HG03442 (cell line): Measurements from ENCODE around the gene RXFP1.

Experiments used
- ATAC-seq: cut with Tn5 transposase; IDR thresholded peaks from one replicate; pipeline ENCODE4 v1.9.1; 2021; ENCODE audit warnings: mild to moderate bottlenecking, moderate library complexity; ENCODE audit not compliant: unreplicated experiment

RXFP1 gene

DNA sequence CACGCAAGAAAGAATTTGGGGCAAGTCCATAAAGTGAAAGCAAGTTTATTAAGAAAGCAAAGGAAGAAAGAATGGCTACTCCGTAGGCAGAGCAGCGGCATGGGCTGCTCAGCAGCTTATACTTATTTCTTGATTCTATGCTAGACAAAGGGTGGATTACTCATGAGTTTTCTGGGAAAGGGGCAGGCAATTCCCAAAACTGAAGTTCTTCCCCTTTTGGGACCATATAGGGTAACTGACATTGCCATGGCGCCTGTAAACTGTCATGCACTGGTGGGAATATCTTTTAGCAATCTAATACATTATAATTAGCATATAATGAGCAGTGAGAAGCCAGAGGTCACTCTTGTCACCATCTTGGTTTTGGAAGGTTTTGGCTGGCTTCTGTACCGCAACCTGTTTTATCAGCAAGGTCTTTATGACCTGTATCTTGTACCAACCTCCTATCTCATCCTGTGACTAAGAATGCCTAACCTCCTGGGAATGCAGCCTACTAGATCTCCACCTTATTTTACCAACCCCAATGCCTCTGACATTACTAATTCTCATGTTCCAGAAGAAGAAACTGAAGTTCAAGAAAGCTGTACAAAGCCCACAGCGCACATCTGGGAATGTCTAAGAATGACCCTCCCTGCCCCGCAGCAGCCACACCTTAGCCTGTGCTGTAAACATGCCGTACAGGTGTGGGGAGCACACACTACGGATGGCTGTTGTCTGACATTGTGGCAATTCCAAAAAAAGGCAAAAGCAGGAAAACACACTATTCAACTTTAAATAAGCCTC lies 18.6 kb downstream of the RXFP1 start:
- no peak for ATAC-seq

DNA sequence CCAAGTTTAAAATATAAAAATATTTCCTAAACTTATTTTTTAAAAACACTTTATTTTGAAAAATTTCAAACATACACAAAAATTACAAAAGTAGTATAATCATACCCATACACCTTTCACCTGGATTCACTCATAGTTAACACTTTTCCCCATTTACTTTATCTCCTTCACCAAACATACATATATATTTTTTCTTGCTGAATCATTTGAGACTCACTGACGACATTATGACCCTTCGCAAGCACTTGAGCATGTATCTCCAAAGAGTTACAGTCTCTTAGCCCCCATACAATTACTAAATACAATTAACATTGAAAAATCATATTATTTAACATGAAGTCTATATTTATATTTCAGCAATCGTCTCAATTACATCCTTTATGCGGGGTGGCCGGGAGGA lies 19.8 kb downstream of the RXFP1 start:
- no peak for ATAC-seq

DNA sequence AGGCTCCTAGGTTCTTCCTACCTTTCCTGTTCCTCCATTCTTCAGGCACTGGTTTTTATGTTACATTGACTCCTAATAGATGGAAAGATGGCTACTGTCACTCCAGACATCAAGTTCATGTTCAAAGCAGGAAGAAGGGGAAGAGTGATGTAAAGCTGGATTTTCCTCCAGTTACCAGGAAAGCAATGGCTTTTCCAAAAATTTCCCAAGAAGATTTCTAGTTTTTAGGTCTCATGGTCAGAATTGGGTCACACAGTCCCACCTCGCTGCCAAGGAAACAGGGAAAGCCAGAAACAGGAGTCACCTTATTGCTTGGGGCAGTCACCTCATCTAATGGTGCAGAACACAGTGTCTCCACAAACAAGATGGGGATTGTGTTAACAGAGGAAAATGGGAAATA lies 21.5 kb downstream of the RXFP1 start:
- ATAC-seq = no peak

DNA sequence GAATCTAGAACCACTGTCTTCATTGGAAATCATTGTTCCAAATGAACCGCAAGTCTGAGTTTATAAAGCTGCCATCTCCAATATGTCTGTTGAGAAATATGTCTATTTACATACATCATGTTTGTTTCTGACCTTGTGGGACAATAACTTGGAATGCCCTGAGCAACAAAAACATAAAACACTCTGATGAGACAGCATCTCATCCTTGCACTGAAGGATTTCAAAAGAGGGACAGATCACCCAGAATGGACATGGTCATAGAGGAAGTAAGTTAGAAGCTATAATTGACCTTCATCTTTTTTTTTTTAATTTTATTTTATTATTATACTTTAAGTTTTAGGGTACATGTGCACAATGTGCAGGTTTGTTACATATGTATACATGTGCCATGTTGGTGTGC lies 22.5 kb downstream of the RXFP1 start:
- ATAC-seq = no peak

DNA sequence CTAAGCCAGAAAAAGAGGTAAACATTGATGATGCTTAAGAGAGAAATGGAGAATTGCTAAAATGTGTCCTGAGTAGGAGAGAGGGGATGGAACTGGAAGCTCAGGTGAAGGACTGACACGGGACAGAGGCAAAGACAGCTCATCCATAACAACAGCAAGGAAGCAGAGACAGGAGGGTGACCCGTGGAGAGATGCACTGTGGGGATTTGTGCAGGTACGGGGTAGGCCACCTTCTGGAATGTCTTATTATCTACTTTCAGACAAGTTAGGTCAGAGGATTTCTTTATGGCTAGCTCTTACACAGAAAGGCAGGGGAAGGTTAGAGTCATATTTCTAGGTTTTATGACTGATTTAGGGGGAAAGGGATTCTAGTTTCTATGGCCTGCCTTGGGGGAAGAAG lies 31.7 kb downstream of the RXFP1 start:
- no peak for ATAC-seq

DNA sequence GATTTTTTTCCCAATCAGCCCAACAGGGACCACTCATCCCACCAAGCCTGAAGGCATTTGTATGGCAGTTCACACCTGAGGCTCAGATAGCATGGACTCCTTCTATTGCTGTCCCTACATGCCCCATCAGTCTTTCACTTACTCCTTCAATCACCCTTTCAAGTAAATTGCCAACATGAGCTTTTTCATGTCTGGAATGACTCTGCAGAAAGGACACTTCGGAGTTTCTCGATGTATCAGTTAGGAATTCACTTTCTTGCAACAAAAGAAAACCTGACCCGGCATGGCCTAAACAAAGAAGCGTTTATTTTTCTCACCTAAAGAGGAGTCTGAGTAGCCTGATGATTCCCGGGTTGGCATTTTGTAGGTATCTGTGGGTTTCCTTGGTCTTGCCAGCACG lies 38.6 kb downstream of the RXFP1 start:
- ATAC-seq = no peak

DNA sequence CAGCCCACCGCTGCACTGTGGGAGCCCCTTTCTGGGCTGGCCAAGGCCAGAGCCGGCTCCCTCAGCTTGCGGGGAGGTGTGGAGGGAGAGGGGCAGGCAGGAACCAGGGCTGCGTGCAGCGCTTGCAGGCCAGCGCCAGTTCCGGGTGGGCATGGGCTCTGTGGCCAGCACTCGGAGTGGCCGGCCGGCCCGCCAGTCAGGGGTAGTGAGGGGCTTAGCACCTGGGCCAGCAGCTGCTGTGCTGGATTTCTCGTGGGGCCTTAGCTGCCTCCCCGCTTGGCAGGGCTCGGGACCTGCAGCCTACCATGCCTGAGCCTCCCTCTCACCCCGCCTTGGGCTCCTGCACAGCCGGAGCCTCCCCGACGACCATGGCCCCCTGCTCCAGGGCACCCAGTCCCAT lies 45.2 kb downstream of the RXFP1 start:
- ATAC-seq = no peak

DNA sequence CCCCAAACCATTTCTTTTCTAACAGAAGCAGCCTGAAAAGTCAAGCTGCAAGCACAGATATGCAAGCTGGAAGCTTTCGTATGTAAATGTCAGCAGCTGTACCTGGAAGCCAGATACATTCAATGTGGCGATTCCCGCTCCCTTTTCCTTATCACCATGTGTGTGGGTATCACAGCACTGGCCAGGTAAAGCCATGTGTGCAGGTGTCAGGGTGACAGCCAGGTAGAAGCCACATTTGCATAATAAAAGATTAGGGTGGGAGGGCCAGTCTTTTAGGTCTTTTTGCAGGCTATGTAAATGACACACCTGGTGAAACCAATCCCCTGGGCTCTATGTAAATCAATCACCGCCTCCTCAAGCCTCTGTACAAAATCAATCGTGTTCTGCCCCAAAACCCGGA lies 50.1 kb downstream of the RXFP1 start:
- ATAC-seq = no peak

DNA sequence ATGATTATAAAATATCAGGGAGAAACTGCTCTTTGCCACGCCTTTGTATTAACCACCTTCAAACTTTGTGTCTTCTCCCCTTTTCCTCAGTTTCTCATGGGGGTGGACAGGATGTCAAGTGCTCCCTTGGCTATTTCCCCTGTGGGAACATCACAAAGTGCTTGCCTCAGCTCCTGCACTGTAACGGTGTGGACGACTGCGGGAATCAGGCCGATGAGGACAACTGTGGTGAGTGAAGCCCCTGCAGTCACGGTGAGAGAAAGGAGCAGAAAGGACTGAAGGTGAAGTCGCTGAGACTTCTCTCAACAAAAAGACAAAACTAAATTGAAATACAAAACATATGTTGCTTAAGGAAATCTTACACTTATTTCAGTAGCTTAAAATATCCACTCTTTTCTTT lies 50.9 kb downstream of the RXFP1 start:
- no peak for ATAC-seq

DNA sequence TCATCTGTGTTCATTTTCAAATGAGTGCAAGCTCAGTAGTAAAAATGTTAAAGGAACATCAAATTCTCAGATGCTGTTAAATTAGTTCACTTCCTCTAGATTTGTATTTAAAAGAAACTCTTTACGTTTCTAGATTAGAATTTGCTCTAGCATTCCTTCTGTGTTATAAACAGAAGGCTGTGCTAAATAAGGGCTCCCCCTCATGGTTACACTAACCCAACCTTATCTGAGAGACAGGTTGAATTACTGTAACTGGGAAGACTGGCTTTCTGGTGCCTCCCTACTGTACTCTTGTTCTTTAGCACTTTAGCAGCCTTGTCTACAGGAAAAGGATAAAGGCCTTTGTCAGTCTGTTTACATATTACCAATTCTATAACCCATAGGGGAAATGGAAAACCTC lies 56.8 kb downstream of the RXFP1 start:
- ATAC-seq = no peak

DNA sequence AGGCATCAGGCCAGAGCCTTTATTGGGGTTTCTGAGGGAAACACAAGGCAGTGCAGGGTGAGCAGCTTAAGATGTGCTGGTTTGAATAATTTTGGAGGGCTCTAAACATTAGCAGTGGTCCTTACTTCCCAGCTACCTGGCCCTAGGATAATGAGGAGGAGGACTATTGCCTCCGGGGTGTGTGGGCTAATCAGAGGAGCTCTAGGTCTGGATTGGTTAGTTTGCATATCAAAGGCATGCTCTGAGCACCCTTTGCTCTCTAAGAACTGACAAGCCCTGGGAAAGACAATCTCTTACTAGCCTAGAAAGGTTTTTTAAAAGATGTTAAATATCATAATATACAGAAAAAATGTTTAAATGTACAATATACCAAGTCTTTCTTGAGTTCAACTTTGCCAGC lies 58.4 kb downstream of the RXFP1 start:
- no peak for ATAC-seq

DNA sequence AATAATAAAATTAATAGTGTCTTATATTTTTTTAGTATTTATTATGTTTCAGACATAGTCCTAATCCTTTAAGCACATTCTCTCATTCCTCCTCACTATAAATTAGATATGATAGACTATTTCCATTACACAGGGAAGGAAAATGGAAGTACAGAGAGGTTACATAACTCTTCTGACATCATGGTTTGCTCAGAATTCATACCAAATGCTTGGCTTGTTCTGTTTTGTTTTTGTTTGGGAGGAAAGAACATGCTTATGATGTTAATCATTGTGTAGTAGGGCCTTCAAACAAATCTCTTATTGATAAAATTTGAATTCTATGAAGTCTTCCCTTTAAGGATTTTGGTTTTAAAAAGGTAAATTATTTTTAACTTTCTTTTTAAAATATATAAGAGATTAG lies 59.5 kb downstream of the RXFP1 start:
- ATAC-seq = no peak

DNA sequence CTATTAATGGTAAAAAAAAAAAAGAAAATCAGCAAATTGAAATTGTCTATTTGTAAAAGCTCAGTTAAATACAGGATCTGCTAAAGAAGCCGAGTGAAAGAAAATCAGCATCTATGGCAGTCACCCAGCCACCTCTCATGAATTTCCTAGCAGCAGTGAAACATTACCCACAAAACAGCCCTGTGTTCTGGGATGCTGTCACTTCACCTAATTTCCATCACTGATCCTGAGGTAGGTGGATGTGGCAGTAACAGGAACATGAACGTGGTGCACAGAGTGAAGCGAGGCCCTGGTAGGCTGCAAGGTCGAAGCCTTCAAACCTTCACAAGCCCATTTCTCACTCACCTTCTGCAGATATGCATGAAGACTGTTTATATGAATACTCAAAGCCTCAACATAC lies 65.2 kb downstream of the RXFP1 start:
- ATAC-seq = no peak

DNA sequence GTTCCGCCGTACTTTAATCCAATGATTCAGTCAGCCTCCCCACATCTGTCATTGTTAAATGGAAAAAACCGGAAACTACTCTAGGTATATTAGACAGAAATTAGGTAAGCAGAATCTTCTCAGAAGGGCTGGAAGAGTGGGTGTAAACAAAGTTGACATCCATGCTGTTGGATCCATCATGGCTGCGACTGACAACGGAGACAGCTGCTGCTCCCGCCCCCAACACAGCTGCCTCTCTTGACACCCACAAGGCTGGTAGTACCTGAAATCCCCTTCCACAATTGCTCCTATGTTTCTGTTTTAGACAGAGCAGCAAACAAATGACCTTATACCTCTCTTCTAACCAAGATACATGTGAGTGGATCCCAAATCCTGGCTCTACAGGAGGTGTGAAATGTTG lies 66.6 kb downstream of the RXFP1 start:
- ATAC-seq = no peak

DNA sequence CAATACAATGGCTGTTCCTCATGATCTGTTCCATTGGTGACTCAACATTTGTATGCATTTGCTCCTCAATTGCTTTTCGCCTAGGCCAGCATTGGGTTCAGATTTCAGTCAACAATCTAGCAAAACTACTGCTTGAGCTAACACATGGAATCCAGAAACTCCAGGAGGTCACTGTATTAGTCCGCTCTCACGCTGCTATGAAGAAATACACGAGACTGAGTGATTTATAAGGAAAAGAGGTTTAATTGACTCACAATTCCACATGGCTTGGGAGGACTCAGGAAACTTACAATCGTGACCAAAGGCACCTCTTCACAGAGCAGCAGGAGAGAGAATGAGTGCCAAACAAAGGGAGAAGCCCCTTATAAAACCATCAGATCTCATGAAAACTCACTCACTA lies 67.1 kb downstream of the RXFP1 start:
- no peak for ATAC-seq

DNA sequence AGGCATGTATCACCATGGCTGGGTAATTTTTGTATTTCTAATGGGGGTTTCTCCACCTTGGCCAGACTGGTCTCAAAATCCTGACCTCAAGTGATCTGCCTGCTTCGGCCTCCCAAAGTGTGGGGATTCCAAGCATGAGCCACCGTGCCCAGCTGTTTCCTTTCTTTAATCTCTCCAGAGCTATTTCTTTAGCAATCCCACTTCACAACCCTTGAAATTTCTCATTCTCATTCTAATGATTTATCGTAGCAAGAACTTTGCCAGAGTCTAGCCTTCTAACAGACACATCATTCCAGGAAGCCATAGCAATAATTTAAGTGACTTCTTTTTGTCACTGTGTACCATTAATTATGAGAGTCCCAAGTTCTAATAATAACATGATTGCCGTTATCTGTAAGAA lies 68.6 kb downstream of the RXFP1 start:
- no peak for ATAC-seq

DNA sequence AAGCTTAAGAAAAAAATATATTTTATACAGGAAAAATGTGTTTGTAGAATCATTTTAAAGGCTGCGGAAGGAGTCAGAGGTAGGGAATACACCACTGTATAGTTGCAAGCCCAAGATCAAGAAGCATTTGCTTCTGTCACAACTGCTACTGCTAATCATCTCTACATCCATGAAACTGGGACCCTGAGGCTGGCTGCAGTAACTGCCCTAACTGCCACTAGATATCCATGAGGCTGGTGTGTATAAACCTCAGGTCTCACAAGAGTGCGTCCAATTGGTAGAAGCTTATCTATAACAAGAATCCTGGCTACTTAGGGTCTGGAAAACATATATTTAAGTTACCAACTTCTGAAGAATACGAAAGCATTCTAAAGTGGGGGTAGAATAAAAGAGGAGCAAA lies 69.1 kb downstream of the RXFP1 start:
- no peak for ATAC-seq

DNA sequence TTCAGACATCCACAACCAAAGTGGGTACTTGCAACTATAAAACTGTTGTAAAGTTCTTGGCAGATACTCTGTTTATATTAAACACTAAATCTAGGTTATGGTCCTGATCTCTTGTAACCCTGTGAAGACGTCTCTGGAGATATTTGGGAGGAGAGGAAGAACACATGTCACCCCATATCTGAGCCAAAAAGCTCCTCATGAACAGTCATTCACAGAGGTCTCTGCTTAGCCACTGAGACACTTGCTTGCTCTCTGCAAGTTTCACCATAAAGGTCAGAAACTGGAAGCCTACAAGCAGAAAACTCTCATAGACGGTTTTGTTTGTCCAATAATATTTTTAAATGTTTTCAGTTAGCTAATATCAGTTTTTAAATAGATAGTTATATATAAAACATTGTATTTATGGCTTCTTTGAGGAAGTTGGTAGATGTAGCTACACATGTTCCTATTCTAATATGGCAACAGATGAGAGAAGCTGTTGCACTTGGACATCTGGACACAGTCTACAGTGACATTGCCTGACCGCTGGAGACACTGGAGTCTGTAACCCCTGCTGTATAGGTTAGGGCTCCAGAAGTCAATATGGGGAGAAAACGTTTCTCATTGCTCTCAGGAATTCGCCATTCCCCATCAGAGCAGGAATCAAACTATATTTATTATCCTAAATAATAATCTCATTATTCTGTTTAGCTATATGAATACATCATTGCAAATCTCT lies 76.4 kb downstream of the RXFP1 start:
- no peak for ATAC-seq

DNA sequence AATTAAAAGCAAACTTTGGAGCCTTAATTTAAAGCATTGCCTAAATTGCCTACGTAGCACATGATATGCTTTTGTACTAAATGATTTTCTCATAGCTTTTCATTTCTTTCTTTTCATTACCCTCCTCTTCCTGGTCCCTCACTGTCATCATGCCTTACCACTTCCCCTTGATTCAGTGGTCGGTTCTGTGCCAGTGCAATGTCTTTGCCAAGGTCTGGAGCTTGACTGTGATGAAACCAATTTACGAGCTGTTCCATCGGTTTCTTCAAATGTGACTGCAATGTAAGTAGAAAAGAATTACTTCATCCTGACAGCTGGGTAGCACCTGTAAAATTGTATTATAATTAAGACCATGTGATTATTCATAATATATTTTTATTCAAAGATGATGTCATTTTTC lies 77.5 kb downstream of the RXFP1 start:
- ATAC-seq = no peak

DNA sequence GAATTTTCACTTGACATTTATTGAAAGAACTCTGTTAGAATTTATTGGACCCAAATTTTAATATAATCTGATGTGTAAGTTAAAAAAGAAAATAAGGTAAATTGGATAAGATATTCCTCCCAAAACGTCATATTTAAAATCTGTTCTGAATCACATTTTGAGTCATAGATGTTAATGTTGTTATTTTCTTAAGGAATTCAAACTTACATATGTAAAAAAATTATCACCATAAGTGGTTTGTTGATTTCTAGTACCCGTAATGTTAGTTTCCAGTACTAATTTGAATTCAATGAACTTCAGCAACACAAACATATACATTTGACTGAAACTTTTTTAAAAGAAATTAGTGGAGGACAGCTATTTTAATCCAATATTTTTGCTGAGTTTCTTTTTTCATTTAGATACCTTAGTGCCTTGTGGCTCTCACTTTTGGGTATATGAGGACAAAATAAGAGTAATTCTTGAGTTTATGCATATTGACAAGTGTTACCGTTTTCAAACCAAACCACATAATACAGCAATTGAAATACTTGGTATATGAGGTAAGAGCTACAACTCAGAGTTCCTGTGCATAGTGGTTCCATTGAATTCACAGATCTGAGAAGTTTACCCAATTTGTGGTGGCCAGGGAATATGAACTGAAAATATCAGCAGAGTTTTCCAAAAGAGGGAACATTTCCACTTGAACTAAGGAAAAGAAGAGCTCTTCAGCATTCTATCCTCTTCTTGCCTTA lies 78.2 kb downstream of the RXFP1 start:
- ATAC-seq = no peak

DNA sequence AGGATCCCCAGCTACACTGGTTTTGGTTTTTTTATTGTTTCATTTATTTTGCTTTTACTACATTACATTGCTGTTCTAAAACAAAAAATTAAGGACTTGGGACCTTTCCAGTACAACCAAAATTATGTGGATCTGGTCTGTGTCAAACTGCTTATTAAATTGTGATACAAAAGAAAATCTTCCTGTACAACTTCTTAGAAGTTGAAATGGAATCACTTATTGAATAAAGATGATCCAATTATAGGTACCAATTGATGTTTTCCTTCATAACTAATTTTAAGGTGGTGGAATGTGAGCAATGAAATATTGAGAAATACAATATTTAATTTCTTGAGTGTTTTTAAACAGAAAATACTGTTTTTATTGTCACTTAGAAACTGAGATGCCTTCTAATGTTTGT lies 82.7 kb downstream of the RXFP1 start:
- ATAC-seq = no peak

DNA sequence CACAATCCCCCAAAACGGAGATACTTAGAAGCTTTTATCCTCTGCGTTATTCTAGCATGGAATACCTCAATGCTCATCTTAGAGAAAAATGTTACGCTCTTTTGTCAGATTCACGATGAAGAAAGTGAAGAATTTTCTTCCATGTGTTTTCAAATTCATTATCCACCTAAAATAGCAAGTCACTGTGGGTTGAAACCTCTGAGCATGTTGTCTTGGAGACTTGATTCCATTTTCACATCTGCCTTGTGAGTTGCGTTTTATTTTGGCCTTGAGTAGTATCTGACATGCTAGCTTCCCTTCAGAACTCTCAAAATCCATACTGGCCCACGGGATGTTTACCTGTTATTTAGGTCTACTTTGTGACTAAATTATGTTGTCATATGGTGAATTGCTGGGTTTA lies 83.7 kb downstream of the RXFP1 start:
- no peak for ATAC-seq
